K562 (cell line): ENCODE results near the gene ATXN7L1. TPM values are rescaled to one million over a fixed set of nuclear protein-coding genes. Genes with fewer than 3 reads are reported as not detected.

ENCODE experiments used
- C11orf30 ChIP-seq: fragments of 450-650 bp; IDR thresholded peaks from 2 replicates; pipeline ENCODE4 v1.6.1; 2016; ENCODE audit warnings: low read depth, mild to moderate bottlenecking
- EGR1 ChIP-seq: fragments of 450-650 bp; conservative IDR thresholded peaks from 2 replicates; pipeline ENCODE4 v1.6.1; 2017; ENCODE audit warnings: mild to moderate bottlenecking
- MAZ ChIP-seq, 2 experiments: fragments of 450-650 bp in 1 of 2; sonication (generic) in 1 of 2; formaldehyde crosslinking; IDR thresholded peaks in 1 of 2; conservative IDR thresholded peaks in 1 of 2; 2 replicates each; pipeline versions ENCODE4 v1.4.0 to v1.5.0; 2020; ENCODE audit warnings: mild to moderate bottlenecking in 1 of 2, missing genetic modification reagents in 1 of 2
- MTA2 ChIP-seq: fragments of 450-650 bp; IDR thresholded peaks from 2 replicates; pipeline ENCODE4 v1.6.1; 2016; ENCODE audit warnings: low read depth
- PHF21A ChIP-seq: fragments of 450-650 bp; IDR thresholded peaks from 2 replicates; pipeline ENCODE4 v1.6.1; 2017; ENCODE audit warnings: low read depth, borderline replicate concordance
- POLR2A ChIP-seq: fragments of 450-650 bp; conservative IDR thresholded peaks from 2 replicates; pipeline ENCODE4 v1.6.1; 2016
- SREBF2 ChIP-seq: sonication (generic); formaldehyde crosslinking; IDR thresholded peaks from 2 replicates; pipeline ENCODE4 v1.4.0; 2020; ENCODE audit warnings: mild to moderate bottlenecking, missing genetic modification reagents
- ZEB2 ChIP-seq: fragments of 450-650 bp; IDR thresholded peaks from 2 replicates; pipeline ENCODE4 v1.6.1; 2016
- ZNF140 ChIP-seq: fragments of 250-450 bp; sonication (Bioruptor Pico); IDR thresholded peaks from 2 replicates; pipeline ENCODE4 v1.8.0; 2021; ENCODE audit warnings: moderate library complexity, mild to moderate bottlenecking, inconsistent platforms
- ZNF184 ChIP-seq: sonication (generic); formaldehyde crosslinking; IDR thresholded peaks from 2 replicates; pipeline ENCODE4 v1.5.0; 2020; ENCODE audit warnings: missing genetic modification reagents
- polyA plus RNA-seq, 8 experiments: library from polyadenylated mRNA; depleted of rRNA in 4 of 8; stranded (reverse) in 5 of 8; unstranded in 3 of 8; fragments of >200 nt; fragmentation: Nextera tagmentation in 2 of 8; fragmentation: Illumina TruSeq in 1 of 8; extraction: Ambion mirVana in 2 of 8; extraction: Trizol in 1 of 8; gene quantifications; 2 replicates each; pipeline versions ENCODE4 v1.2.1 to v1.2.3, GENCODE V29; 2011 to 2014; ENCODE audit warnings: inconsistent platforms in 1 of 8, missing spikeins in 1 of 8
- total RNA-seq, 7 experiments: library from RNA; depleted of rRNA in 6 of 7; stranded (reverse); fragments of >200 nt in 6 of 7; fragmentation: Illumina TruSeq in 2 of 7; extraction: Trizol in 2 of 7; gene quantifications; 2 replicates each; pipeline versions ENCODE4 v1.2.1 to v1.2.3, GENCODE V29; 2011 to 2021; ENCODE audit warnings: low replicate concordance in 1 of 7
- TF ChIP-seq, protein P1 (sequence below): fragments of 450-650 bp; IDR thresholded peaks from 2 replicates; pipeline ENCODE4 v1.6.1; 2016; ENCODE audit warnings: mild to moderate bottlenecking, moderate library complexity
- TF ChIP-seq, protein P2 (sequence below): fragments of 250-450 bp; sonication (Bioruptor Pico); IDR thresholded peaks from 2 replicates; pipeline ENCODE4 v1.8.0; 2022; ENCODE audit warnings: inconsistent platforms, mild to moderate bottlenecking, moderate library complexity, borderline replicate concordance
- TF ChIP-seq, protein P3 (sequence below): IDR thresholded peaks from 2 replicates; pipeline ENCODE4 v1.6.1; 2016; ENCODE audit warnings: missing genetic modification characterization, missing compliant biosample characterization

ATXN7L1 gene
- total and polyA plus RNA-seq, 9 of the 15 experiments (the other 6 are each of a cell fraction or from before 2014, with no cell fraction given): 6.6 to 13.7 (median 10.7) TPM

DNA sequence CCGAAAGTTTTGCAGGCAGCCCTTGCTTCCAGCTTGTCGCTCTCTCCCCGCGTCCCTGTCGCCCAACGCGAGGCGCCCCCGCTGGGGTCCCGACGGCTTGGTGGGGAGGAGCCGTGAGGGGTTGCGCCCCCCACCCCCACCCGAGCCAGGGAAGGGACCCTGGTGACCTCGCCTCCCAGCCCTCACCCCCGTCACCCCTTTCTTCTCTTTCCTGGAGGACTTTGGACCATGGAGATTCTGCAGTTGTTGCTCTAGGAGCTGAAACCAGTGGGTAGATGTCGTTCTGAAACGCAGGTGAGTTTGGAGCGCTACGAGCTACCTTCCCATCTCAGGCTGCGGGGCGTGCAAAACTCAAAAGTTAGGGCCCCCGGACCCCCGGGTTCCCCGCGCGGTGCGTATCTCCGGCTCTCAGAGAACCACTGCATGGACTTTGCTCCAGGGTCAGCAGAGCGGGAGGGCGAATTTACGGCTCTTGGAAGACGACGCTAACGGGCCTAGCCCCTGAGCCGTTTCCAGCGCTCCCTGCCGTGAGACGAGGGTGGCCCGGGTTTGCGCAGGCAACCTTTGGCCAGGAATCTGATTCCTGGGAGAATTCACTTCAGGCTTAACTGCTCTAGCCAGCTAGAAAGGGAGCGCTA lies 684 bp upstream of the ATXN7L1 start (continued):
- TF ChIP-seq, protein P1, sequence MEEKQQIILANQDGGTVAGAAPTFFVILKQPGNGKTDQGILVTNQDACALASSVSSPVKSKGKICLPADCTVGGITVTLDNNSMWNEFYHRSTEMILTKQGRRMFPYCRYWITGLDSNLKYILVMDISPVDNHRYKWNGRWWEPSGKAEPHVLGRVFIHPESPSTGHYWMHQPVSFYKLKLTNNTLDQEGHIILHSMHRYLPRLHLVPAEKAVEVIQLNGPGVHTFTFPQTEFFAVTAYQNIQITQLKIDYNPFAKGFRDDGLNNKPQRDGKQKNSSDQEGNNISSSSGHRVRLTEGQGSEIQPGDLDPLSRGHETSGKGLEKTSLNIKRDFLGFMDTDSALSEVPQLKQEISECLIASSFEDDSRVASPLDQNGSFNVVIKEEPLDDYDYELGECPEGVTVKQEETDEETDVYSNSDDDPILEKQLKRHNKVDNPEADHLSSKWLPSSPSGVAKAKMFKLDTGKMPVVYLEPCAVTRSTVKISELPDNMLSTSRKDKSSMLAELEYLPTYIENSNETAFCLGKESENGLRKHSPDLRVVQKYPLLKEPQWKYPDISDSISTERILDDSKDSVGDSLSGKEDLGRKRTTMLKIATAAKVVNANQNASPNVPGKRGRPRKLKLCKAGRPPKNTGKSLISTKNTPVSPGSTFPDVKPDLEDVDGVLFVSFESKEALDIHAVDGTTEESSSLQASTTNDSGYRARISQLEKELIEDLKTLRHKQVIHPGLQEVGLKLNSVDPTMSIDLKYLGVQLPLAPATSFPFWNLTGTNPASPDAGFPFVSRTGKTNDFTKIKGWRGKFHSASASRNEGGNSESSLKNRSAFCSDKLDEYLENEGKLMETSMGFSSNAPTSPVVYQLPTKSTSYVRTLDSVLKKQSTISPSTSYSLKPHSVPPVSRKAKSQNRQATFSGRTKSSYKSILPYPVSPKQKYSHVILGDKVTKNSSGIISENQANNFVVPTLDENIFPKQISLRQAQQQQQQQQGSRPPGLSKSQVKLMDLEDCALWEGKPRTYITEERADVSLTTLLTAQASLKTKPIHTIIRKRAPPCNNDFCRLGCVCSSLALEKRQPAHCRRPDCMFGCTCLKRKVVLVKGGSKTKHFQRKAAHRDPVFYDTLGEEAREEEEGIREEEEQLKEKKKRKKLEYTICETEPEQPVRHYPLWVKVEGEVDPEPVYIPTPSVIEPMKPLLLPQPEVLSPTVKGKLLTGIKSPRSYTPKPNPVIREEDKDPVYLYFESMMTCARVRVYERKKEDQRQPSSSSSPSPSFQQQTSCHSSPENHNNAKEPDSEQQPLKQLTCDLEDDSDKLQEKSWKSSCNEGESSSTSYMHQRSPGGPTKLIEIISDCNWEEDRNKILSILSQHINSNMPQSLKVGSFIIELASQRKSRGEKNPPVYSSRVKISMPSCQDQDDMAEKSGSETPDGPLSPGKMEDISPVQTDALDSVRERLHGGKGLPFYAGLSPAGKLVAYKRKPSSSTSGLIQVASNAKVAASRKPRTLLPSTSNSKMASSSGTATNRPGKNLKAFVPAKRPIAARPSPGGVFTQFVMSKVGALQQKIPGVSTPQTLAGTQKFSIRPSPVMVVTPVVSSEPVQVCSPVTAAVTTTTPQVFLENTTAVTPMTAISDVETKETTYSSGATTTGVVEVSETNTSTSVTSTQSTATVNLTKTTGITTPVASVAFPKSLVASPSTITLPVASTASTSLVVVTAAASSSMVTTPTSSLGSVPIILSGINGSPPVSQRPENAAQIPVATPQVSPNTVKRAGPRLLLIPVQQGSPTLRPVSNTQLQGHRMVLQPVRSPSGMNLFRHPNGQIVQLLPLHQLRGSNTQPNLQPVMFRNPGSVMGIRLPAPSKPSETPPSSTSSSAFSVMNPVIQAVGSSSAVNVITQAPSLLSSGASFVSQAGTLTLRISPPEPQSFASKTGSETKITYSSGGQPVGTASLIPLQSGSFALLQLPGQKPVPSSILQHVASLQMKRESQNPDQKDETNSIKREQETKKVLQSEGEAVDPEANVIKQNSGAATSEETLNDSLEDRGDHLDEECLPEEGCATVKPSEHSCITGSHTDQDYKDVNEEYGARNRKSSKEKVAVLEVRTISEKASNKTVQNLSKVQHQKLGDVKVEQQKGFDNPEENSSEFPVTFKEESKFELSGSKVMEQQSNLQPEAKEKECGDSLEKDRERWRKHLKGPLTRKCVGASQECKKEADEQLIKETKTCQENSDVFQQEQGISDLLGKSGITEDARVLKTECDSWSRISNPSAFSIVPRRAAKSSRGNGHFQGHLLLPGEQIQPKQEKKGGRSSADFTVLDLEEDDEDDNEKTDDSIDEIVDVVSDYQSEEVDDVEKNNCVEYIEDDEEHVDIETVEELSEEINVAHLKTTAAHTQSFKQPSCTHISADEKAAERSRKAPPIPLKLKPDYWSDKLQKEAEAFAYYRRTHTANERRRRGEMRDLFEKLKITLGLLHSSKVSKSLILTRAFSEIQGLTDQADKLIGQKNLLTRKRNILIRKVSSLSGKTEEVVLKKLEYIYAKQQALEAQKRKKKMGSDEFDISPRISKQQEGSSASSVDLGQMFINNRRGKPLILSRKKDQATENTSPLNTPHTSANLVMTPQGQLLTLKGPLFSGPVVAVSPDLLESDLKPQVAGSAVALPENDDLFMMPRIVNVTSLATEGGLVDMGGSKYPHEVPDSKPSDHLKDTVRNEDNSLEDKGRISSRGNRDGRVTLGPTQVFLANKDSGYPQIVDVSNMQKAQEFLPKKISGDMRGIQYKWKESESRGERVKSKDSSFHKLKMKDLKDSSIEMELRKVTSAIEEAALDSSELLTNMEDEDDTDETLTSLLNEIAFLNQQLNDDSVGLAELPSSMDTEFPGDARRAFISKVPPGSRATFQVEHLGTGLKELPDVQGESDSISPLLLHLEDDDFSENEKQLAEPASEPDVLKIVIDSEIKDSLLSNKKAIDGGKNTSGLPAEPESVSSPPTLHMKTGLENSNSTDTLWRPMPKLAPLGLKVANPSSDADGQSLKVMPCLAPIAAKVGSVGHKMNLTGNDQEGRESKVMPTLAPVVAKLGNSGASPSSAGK: 0 out of 2 replicates have a peak, but pooled peaks have one; percentile 14
- TF ChIP-seq MAZ (CRISPR knock-in tag; conservative IDR thresholded peaks at IDR 0.05 in 1 of 2, IDR thresholded peaks at IDR 0.05 in 1 of 2): peak in 1 of 2 experiments; percentile 58; a peak in 1 of 4 replicates
- TF ChIP-seq, protein P2, sequence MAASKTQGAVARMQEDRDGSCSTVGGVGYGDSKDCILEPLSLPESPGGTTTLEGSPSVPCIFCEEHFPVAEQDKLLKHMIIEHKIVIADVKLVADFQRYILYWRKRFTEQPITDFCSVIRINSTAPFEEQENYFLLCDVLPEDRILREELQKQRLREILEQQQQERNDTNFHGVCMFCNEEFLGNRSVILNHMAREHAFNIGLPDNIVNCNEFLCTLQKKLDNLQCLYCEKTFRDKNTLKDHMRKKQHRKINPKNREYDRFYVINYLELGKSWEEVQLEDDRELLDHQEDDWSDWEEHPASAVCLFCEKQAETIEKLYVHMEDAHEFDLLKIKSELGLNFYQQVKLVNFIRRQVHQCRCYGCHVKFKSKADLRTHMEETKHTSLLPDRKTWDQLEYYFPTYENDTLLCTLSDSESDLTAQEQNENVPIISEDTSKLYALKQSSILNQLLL (CRISPR knock-in tag): no peak
- no peak for TF ChIP-seq ZEB2
- no peak for TF ChIP-seq SREBF2 (CRISPR knock-in tag)
- no peak for TF ChIP-seq POLR2A
- no peak for TF ChIP-seq EGR1
- TF ChIP-seq MTA2: no peak
- no peak for TF ChIP-seq ZNF184 (CRISPR knock-in tag)
- no peak for TF ChIP-seq ZNF140 (CRISPR knock-in tag)
- no peak for TF ChIP-seq PHF21A
- TF ChIP-seq, protein P3, sequence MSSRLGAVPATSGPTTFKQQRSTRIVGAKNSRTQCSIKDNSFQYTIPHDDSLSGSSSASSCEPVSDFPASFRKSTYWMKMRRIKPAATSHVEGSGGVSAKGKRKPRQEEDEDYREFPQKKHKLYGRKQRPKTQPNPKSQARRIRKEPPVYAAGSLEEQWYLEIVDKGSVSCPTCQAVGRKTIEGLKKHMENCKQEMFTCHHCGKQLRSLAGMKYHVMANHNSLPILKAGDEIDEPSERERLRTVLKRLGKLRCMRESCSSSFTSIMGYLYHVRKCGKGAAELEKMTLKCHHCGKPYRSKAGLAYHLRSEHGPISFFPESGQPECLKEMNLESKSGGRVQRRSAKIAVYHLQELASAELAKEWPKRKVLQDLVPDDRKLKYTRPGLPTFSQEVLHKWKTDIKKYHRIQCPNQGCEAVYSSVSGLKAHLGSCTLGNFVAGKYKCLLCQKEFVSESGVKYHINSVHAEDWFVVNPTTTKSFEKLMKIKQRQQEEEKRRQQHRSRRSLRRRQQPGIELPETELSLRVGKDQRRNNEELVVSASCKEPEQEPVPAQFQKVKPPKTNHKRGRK (tag): no peak
- TF ChIP-seq C11orf30: no peak
